Measurements from ENCODE around the gene GABRD. TPM values are rescaled to one million over a fixed set of nuclear protein-coding genes. Genes with fewer than 3 reads are reported as not detected.

The GABRD gene
- total RNA-seq, result 1.4 TPM

GRCh38 chr1:2019172-2019543 is at the start of gene GABRD:
Gene GABRD, plus strand, starts transcription at chr1:2019345. Its CDS starts 79 bp downstream, at chr1:2019424.

GRCh38 chr1:2003541-2004131 is 15.5 kb upstream of the GABRD start, which contains the start of gene CFAP74:
Gene CFAP74, minus strand, starts transcription at chr1:2003786. Its CDS starts 12,830 bp downstream, at chr1:1990956.

GRCh38 chr1:2049718-2050431 is 30.7 kb downstream of the GABRD start, which contains the start of gene PRKCZ:
Gene PRKCZ, plus strand, starts transcription at chr1:2050411. Its CDS starts 220 bp downstream, at chr1:2050631.

Other genes starting within 250 kb of the GABRD start
- gene NADK, start 240.9 kb upstream of the GABRD start, total RNA-seq, result 37.2 TPM
- gene GNB1, start 128.3 kb upstream of the GABRD start, total RNA-seq, result 253 TPM
- gene CALML6, start 104.1 kb upstream of the GABRD start, total RNA-seq, result 1.8 TPM
- gene TMEM52, start 100.1 kb upstream of the GABRD start, total RNA-seq, result 1.9 TPM
- gene CFAP74, start 15.6 kb upstream of the GABRD start, total RNA-seq, result 0.27 TPM
- gene PRKCZ, start 31.1 kb downstream of the GABRD start, total RNA-seq, result 16.5 TPM
- gene FAAP20, start 175.4 kb downstream of the GABRD start, total RNA-seq, result 32.7 TPM
- gene SKI, start 209.0 kb downstream of the GABRD start, total RNA-seq, result 50.1 TPM

Measured in camera-type eye (tissue), 1 donor.